ENCODE measurements around the gene NYNRIN. TPM values are rescaled to one million over a fixed set of nuclear protein-coding genes. Genes with fewer than 3 reads are reported as not detected.
A peak's percentile ranks its signal among the peaks of the same experiment; 100 is the strongest.

The NYNRIN gene
- polyA plus RNA-seq, 3 donors = 0.18 to 0.84 (median 0.40) TPM

DNA sequence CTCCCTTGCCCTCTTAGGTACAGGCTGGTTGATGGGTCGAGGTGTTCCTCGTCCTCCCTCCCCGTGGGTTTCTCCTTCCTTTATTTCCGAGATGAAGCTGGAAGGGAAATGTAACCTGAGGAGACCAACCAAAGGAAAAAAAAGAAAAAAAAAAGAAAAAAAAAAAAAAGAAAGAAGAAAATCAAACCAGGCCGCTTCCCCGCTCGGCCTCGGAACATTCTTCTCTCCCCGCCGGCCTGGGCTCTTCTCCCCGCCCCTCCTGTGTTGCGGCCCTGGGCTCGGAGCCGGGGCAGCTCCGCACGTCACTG is 32.4 kb upstream of the NYNRIN start:
- Mint-ChIP-seq H3K36me3 (peaks cover 3 to 21% of the 10 kb centered on the region in 2 donors), H3K27me3 (ENCODE audit: low read depth in 3 of 3) (peaks cover 49 to 60% (median 52%) of the 10 kb centered on the region in 3 donors), H3K4me3 (peak overlapping the region; percentile 71 to 89), H3K9me3 (peaks cover 0 to 22% (median 10%) of the 10 kb centered on the region in 7 donors), H3K27ac (no peak overlapping the region), H3K4me1 (peaks cover 33% of the 10 kb centered on the region)
- Histone ChIP-seq H4K20me1 (ENCODE audit: insufficient read depth, low read length) (no peaks in the 10 kb centered on the region), H3K4me3 (replicated peaks in 1 of 3; ENCODE audit: low read depth in 2 of 3, low read length in 3 of 3) (peak overlapping the region in 2 of 3 experiments; percentile 5 to 65), H3K36me3 (replicated peaks in 1 of 2; ENCODE audit: control insufficient read depth in 1 of 2, insufficient read depth in 2 of 2, low read length in 2 of 2) (no peaks in the 10 kb centered on the region), H3K4me2 (replicated peaks; ENCODE audit: extremely low read depth, low read length, poor library complexity, severe bottlenecking) (peak overlapping the region; percentile 70), H3K9ac (ENCODE audit: insufficient read depth, low read length, poor library complexity, severe bottlenecking) (no peak overlapping the region), H3K9me3 (replicated peaks in 1 of 2; ENCODE audit: control insufficient read depth in 1 of 2, insufficient read depth in 1 of 2, low read length in 2 of 2) (peaks cover 0 to 18% of the 10 kb centered on the region in 2 donors), H3K79me2 (ENCODE audit: insufficient read depth, low read length) (no peaks in the 10 kb centered on the region), H2AFZ (ENCODE audit: insufficient read depth, low read depth, low read length, poor library complexity, severe bottlenecking) (peak overlapping the region; percentile 74), H3K27me3 (ENCODE audit: control insufficient read depth in 2 of 2, insufficient read depth in 2 of 2, low read length in 2 of 2) (peaks cover 41 to 57% of the 10 kb centered on the region in 2 donors), H3K4me1 (ENCODE audit: control insufficient read depth in 1 of 2, insufficient read depth in 2 of 2, low read length in 2 of 2) (peaks cover 29 to 32% of the 10 kb centered on the region in 2 donors), H3K27ac (ENCODE audit: low read depth in 1 of 2, low read length in 2 of 2) (no peak overlapping the region)
- WGBS (ENCODE audit: insufficient coverage) = 0% methylated on average over 7 of the region's 16 CpGs
- DNase-seq = no peak
- intact Hi-C loops (cut with micrococcal nuclease) = no loop called here
- TF ChIP-seq, protein P1, sequence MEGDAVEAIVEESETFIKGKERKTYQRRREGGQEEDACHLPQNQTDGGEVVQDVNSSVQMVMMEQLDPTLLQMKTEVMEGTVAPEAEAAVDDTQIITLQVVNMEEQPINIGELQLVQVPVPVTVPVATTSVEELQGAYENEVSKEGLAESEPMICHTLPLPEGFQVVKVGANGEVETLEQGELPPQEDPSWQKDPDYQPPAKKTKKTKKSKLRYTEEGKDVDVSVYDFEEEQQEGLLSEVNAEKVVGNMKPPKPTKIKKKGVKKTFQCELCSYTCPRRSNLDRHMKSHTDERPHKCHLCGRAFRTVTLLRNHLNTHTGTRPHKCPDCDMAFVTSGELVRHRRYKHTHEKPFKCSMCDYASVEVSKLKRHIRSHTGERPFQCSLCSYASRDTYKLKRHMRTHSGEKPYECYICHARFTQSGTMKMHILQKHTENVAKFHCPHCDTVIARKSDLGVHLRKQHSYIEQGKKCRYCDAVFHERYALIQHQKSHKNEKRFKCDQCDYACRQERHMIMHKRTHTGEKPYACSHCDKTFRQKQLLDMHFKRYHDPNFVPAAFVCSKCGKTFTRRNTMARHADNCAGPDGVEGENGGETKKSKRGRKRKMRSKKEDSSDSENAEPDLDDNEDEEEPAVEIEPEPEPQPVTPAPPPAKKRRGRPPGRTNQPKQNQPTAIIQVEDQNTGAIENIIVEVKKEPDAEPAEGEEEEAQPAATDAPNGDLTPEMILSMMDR (IDR thresholded peaks at IDR 0.05) = no peak

GRCh38 chr14:24366721-24367513 is 31.9 kb upstream of the NYNRIN start:
- peaks cover 3 to 21% of the 10 kb centered on the region in 2 donors for H3K36me3 Mint-ChIP-seq
- WGBS (ENCODE audit: insufficient coverage) = 13% methylated on average over 13 of the region's 40 CpGs
- TF ChIP-seq, protein P1 (IDR thresholded peaks at IDR 0.05) = no peak
- no peak overlapping the region for H3K27ac ChIP-seq (ENCODE audit: low read depth in 1 of 2, low read length in 2 of 2)
- peaks cover 29 to 32% of the 10 kb centered on the region in 2 donors for H3K4me1 ChIP-seq (ENCODE audit: control insufficient read depth in 1 of 2, insufficient read depth in 2 of 2, low read length in 2 of 2)
- peak overlapping the region; percentile 74 for H2AFZ ChIP-seq (ENCODE audit: insufficient read depth, low read depth, low read length, poor library complexity, severe bottlenecking)
- H3K27me3 Mint-ChIP-seq (ENCODE audit: low read depth in 3 of 3) = peaks cover 49 to 62% (median 56%) of the 10 kb centered on the region in 3 donors
- intact Hi-C loops (cut with micrococcal nuclease) = no loop called here
- peaks cover 41 to 58% of the 10 kb centered on the region in 2 donors for H3K27me3 ChIP-seq (ENCODE audit: control insufficient read depth in 2 of 2, insufficient read depth in 2 of 2, low read length in 2 of 2)
- peak overlapping the region in 2 of 3 experiments; percentile 5 to 65 for H3K4me3 ChIP-seq (replicated peaks in 1 of 3; ENCODE audit: low read depth in 2 of 3, low read length in 3 of 3)
- H4K20me1 ChIP-seq (ENCODE audit: insufficient read depth, low read length) = no peaks in the 10 kb centered on the region
- peak overlapping the region; percentile 71 to 90 for H3K4me3 Mint-ChIP-seq
- H3K4me2 ChIP-seq (replicated peaks; ENCODE audit: extremely low read depth, low read length, poor library complexity, severe bottlenecking) = peak overlapping the region; percentile 70
- H3K27ac Mint-ChIP-seq = no peak overlapping the region
- no peaks in the 10 kb centered on the region for H3K36me3 ChIP-seq (replicated peaks in 1 of 2; ENCODE audit: control insufficient read depth in 1 of 2, insufficient read depth in 2 of 2, low read length in 2 of 2)
- no peaks in the 10 kb centered on the region for H3K79me2 ChIP-seq (ENCODE audit: insufficient read depth, low read length)
- H3K9ac ChIP-seq (ENCODE audit: insufficient read depth, low read length, poor library complexity, severe bottlenecking) = no peak overlapping the region
- peaks cover 27% of the 10 kb centered on the region for H3K4me1 Mint-ChIP-seq
- H3K9me3 ChIP-seq (replicated peaks in 1 of 2; ENCODE audit: control insufficient read depth in 1 of 2, insufficient read depth in 1 of 2, low read length in 2 of 2) = peaks cover 0 to 18% of the 10 kb centered on the region in 2 donors
- peak in 1 of 3 donors; percentile 26 for DNase-seq
- peaks cover 0 to 22% (median 10%) of the 10 kb centered on the region in 7 donors for H3K9me3 Mint-ChIP-seq

All from CD14-positive monocyte (primary cell).